SU-DHL-6 (cell line): ENCODE measurements around the gene NCCRP1.

Experiments used
- H2AFZ ChIP-seq: fragments of 200-600 bp; sonication (generic); 2 replicates; pipeline ENCODE4 v1.6.1; 2014; ENCODE audit warnings: low read depth, mild to moderate bottlenecking, moderate library complexity, mixed read lengths, antibody characterized with exemption, low read length; ENCODE audit not compliant: severe bottlenecking
- H3F3A ChIP-seq: fragments of 200-600 bp; shearing (Covaris generic); 2 replicates; pipeline ENCODE4 v1.6.0; 2016; ENCODE audit warnings: antibody characterized with exemption, mild to moderate bottlenecking; ENCODE audit not compliant: insufficient read depth
- H3K27ac ChIP-seq: fragments of 200-600 bp; sonication (generic); 2 replicates; pipeline ENCODE4 v1.5.1; 2016; ENCODE audit warnings: low read depth, mild to moderate bottlenecking, low read length, moderate library complexity, mixed read lengths
- H3K27me3 ChIP-seq: fragments of 200-600 bp; sonication (generic), shearing (Covaris generic); 2 replicates; pipeline ENCODE4 v1.6.0; 2014; ENCODE audit warnings: mild to moderate bottlenecking, low read length
- H3K36me3 ChIP-seq: fragments of 200-600 bp; sonication (generic); 2 replicates; pipeline ENCODE4 v1.6.1; 2014; ENCODE audit warnings: mild to moderate bottlenecking, low read length, mixed read lengths
- H3K4me2 ChIP-seq: fragments of 300-600, 200-600 bp; shearing (Covaris generic), sonication (generic); 2 replicates; pipeline ENCODE4 v1.6.0; 2014; ENCODE audit warnings: low read length, low read depth, mild to moderate bottlenecking; ENCODE audit not compliant: poor library complexity, severe bottlenecking
- H3K4me3 ChIP-seq: fragments of 200-600 bp; sonication (generic); 2 replicates; pipeline ENCODE4 v1.5.1; 2014; ENCODE audit warnings: antibody characterized with exemption, low read length, mild to moderate bottlenecking, mixed read lengths; ENCODE audit not compliant: insufficient read depth, poor library complexity, severe bottlenecking
- H3K79me2 ChIP-seq: fragments of 200-600 bp; sonication (generic); 2 replicates; pipeline ENCODE4 v1.6.1; 2014; ENCODE audit warnings: mild to moderate bottlenecking, low read length, moderate library complexity; ENCODE audit not compliant: insufficient read depth
- H3K9ac ChIP-seq: fragments of 200-600 bp; sonication (generic); 2 replicates; pipeline ENCODE4 v1.7.0; 2014; ENCODE audit warnings: mild to moderate bottlenecking, low read length
- H3K9me2 ChIP-seq: fragments of 200-600 bp; sonication (generic); replicated peaks from 2 replicates; pipeline ENCODE4 v1.6.1; 2014; ENCODE audit warnings: low read length; ENCODE audit not compliant: insufficient read depth
- H3K9me3 ChIP-seq: fragments of 200-600 bp; sonication (generic); 2 replicates; pipeline ENCODE4 v1.6.1; 2014; ENCODE audit warnings: low read length, mixed read lengths; ENCODE audit not compliant: insufficient read depth
- H4K20me1 ChIP-seq: fragments of 200-600 bp; sonication (generic); 2 replicates; pipeline ENCODE4 v1.6.1; 2014; ENCODE audit warnings: low read depth, mild to moderate bottlenecking, antibody characterized with exemption, low read length, moderate library complexity, mixed read lengths
- CTCF ChIP-seq: fragments of 200-600 bp; sonication (generic); IDR thresholded peaks from one replicate; pipeline ENCODE4 v1.5.1; 2017; ENCODE audit warnings: antibody characterized with exemption, mild to moderate bottlenecking, low read length, moderate library complexity; ENCODE audit not compliant: insufficient read depth, poor library complexity, severe bottlenecking
- EZH2phosphoT487 ChIP-seq: fragments of 200-600 bp; sonication (generic), shearing (Covaris generic); conservative IDR thresholded peaks from 2 replicates; pipeline ENCODE4 v1.6.1; 2018; ENCODE audit warnings: mild to moderate bottlenecking, antibody characterized with exemption, low read length, moderate library complexity, mixed read lengths

Gene NCCRP1

GRCh38 chr19:39178296-39179006, 18.3 kb upstream of the NCCRP1 start:
- Histone ChIP-seq H3K9me3 (no peaks in the 10 kb centered on the region), H2AFZ (no peak overlapping the region), H3K4me2 (no peak overlapping the region), H3K36me3 (no peaks in the 10 kb centered on the region), H3F3A (no peaks in the 10 kb centered on the region), H4K20me1 (no peaks in the 10 kb centered on the region), H3K79me2 (no peaks in the 10 kb centered on the region), H3K27me3 (no peaks in the 10 kb centered on the region), H3K27ac (no peak overlapping the region), H3K4me3 (no peak overlapping the region), H3K9ac (no peak overlapping the region), H3K9me2 (no peaks in the 10 kb centered on the region)
- TF ChIP-seq CTCF: no peak
- no peak for TF ChIP-seq EZH2phosphoT487

- Histone ChIP-seq H2AFZ (no peak overlapping the region), H3K4me2 (no peak overlapping the region), H4K20me1 (no peaks in the 10 kb centered on the region), H3K9me2 (no peaks in the 10 kb centered on the region), H3K27ac (no peak overlapping the region), H3F3A (no peaks in the 10 kb centered on the region), H3K9ac (no peak overlapping the region), H3K27me3 (no peaks in the 10 kb centered on the region), H3K4me3 (no peak overlapping the region), H3K79me2 (no peaks in the 10 kb centered on the region), H3K9me3 (no peaks in the 10 kb centered on the region), H3K36me3 (no peaks in the 10 kb centered on the region)
- TF ChIP-seq CTCF (no peak), EZH2phosphoT487 (no peak)
Observed at GRCh38 chr19:39179754-39180153, 17.0 kb upstream of the NCCRP1 start.

- Histone ChIP-seq H3K36me3 (no peaks in the 10 kb centered on the region), H3K79me2 (no peaks in the 10 kb centered on the region), H2AFZ (no peak overlapping the region), H3K27ac (no peak overlapping the region), H3K9me2 (no peaks in the 10 kb centered on the region), H3K9ac (no peak overlapping the region), H3K27me3 (no peaks in the 10 kb centered on the region), H4K20me1 (no peaks in the 10 kb centered on the region), H3F3A (no peaks in the 10 kb centered on the region), H3K4me3 (no peak overlapping the region), H3K9me3 (no peaks in the 10 kb centered on the region), H3K4me2 (no peak overlapping the region)
- no peak for TF ChIP-seq CTCF
Observed at GRCh38 chr19:39180749-39181148, 16.0 kb upstream of the NCCRP1 start.
